H1 (cell line): ENCODE data around the gene WDR35. TPM values are rescaled to one million over a fixed set of nuclear protein-coding genes. Genes with fewer than 3 reads are reported as not detected.

Source experiments
- CTCF ChIA-PET: fragments of 300-600 bp; sonication (Branson Sonifier 250); formaldehyde crosslinking; loops from one replicate; lab custom pipeline; 2021; ENCODE audit not compliant: partially characterized antibody; lab: Charles Lee
- POLR2A ChIA-PET: fragments of 300-600 bp; sonication (Branson Sonifier 250); formaldehyde crosslinking; loops from one replicate; lab custom pipeline; 2021; ENCODE audit warnings: inconsistent platforms; ENCODE audit not compliant: partially characterized antibody; lab: Charles Lee
- DNase-seq, 2 experiments: peaks; one replicate each; pipeline versions ENCODE4 v3.0.0 to v3.0.0-alpha.2; 2010 to 2022; ENCODE audit warnings: low spot score in 2 of 2, low read depth in 1 of 2, mixed read lengths in 1 of 2
- FAIRE-seq: peaks from 2 replicates; lab custom pipeline; 2011; peaks lifted over from hg19 to GRCh38; lab: Jason Lieb, UNC
- H2AFZ ChIP-seq: 2 replicates; pipeline ENCODE4 v1.8.1; 2012; ENCODE audit warnings: low read length, inconsistent platforms
- H2AK5ac ChIP-seq: 2 replicates; pipeline ENCODE4 v1.6.1; 2013; ENCODE audit warnings: low read depth, low read length
- H2BK120ac ChIP-seq: replicated peaks from 2 replicates; pipeline ENCODE3; 2013; ENCODE audit warnings: low read depth, low read length, inconsistent platforms
- H2BK12ac ChIP-seq: 2 replicates; pipeline ENCODE4 v1.6.1; 2013; ENCODE audit warnings: low read depth, low read length
- H2BK15ac ChIP-seq: 2 replicates; pipeline ENCODE4 v1.6.1; 2013; ENCODE audit warnings: low read length
- H2BK20ac ChIP-seq: 2 replicates; pipeline ENCODE4 v1.6.1; 2013; ENCODE audit warnings: low read length
- H2BK5ac ChIP-seq: 2 replicates; pipeline ENCODE4 v1.6.1; 2013; ENCODE audit warnings: low read depth, low read length
- H3K14ac ChIP-seq: 2 replicates; pipeline ENCODE4 v1.6.1; 2013; ENCODE audit warnings: inconsistent platforms; ENCODE audit not compliant: insufficient read length
- H3K18ac ChIP-seq: 2 replicates; pipeline ENCODE4 v1.6.1; 2013; ENCODE audit warnings: low read length; ENCODE audit errors: extremely low read depth
- H3K23ac ChIP-seq: 2 replicates; pipeline ENCODE4 v1.6.1; 2013; ENCODE audit warnings: inconsistent platforms; ENCODE audit not compliant: insufficient read length
- H3K23me2 ChIP-seq: 2 replicates; pipeline ENCODE4 v1.6.1; 2013; ENCODE audit warnings: low read depth, low read length
- H3K27ac ChIP-seq: 2 replicates; pipeline ENCODE4 v1.6.1; 2011; ENCODE audit warnings: low read depth, low read length, inconsistent platforms
- H3K27me3 ChIP-seq, 4 experiments: replicated peaks in 1 of 4; 1 replicate in 1 of 4; 2 replicates in 3 of 4; pipeline versions ENCODE4 v1.6.1 to v1.8.1; 2011 to 2013; ENCODE audit warnings: low read length in 3 of 4, mild to moderate bottlenecking in 3 of 4, inconsistent platforms in 2 of 4, mixed read lengths in 2 of 4, moderate library complexity in 1 of 4; ENCODE audit not compliant: control insufficient read depth in 3 of 4, insufficient read depth in 3 of 4; ENCODE audit errors: extremely low read depth in 1 of 4
- H3K36me3 ChIP-seq, 4 experiments: 2 replicates each; pipeline versions ENCODE4 v1.6.1 to v1.8.1; 2011 to 2013; ENCODE audit warnings: mild to moderate bottlenecking in 4 of 4, low read length in 3 of 4, moderate library complexity in 2 of 4, control low read depth in 1 of 4, inconsistent platforms in 1 of 4; ENCODE audit not compliant: insufficient read depth in 4 of 4, control insufficient read depth in 2 of 4
- H3K4ac ChIP-seq: replicated peaks from 2 replicates; pipeline ENCODE3; 2013; ENCODE audit warnings: low read length, low read depth, mixed read lengths, inconsistent platforms; ENCODE audit not compliant: insufficient read length
- H3K4me1 ChIP-seq, 4 experiments: replicated peaks in 1 of 4; 1 replicate in 1 of 4; 2 replicates in 3 of 4; pipeline versions ENCODE4 v1.6.1 to v1.8.1; 2011 to 2013; ENCODE audit warnings: low read length in 3 of 4, inconsistent platforms in 2 of 4, mixed read lengths in 1 of 4; ENCODE audit not compliant: insufficient read depth in 4 of 4, control insufficient read depth in 3 of 4
- H3K4me2 ChIP-seq, 2 experiments: 2 replicates each; pipeline versions ENCODE4 v1.6.1 to v1.8.1; 2011 to 2013; ENCODE audit warnings: low read depth in 2 of 2, low read length in 2 of 2, control low read depth in 1 of 2, inconsistent platforms in 1 of 2, mild to moderate bottlenecking in 1 of 2; ENCODE audit not compliant: insufficient read depth in 1 of 2
- H3K4me3 ChIP-seq, 4 experiments: fragments of 200-600, 300-600 bp in 1 of 4; sonication (generic), shearing (Covaris generic), sonication (Bioruptor Twin) in 1 of 4; 2 replicates each; pipeline versions ENCODE4 v1.5.1 to v1.8.1; 2011 to 2016; ENCODE audit warnings: low read length in 4 of 4, low read depth in 3 of 4, control low read depth in 2 of 4, inconsistent platforms in 2 of 4, mild to moderate bottlenecking in 2 of 4, mixed read lengths in 1 of 4, moderate library complexity in 1 of 4; ENCODE audit not compliant: insufficient read depth in 2 of 4; ENCODE audit errors: extremely low read depth in 1 of 4
- H3K56ac ChIP-seq: replicated peaks from 2 replicates; pipeline ENCODE3; 2013; ENCODE audit warnings: low read depth, mild to moderate bottlenecking, mixed read lengths, low read length, inconsistent platforms; ENCODE audit not compliant: insufficient read length
- H3K79me1 ChIP-seq: 2 replicates; pipeline ENCODE4 v1.6.1; 2013; ENCODE audit warnings: low read depth, low read length, control low read depth
- H3K79me2 ChIP-seq, 2 experiments: 2 replicates each; pipeline versions ENCODE4 v1.6.1 to v1.8.1; 2012 to 2013; ENCODE audit warnings: low read length in 2 of 2, mild to moderate bottlenecking in 2 of 2, inconsistent platforms in 1 of 2; ENCODE audit not compliant: insufficient read depth in 2 of 2, control insufficient read depth in 1 of 2
- H3K9ac ChIP-seq, 4 experiments: replicated peaks in 1 of 4; 1 replicate in 1 of 4; 2 replicates in 3 of 4; pipeline versions ENCODE4 v1.6.1 to v1.8.1; 2011 to 2013; ENCODE audit warnings: low read depth in 3 of 4, low read length in 3 of 4, control low read depth in 2 of 4, mild to moderate bottlenecking in 2 of 4, moderate library complexity in 2 of 4, inconsistent platforms in 1 of 4; ENCODE audit errors: extremely low read depth in 1 of 4
- H3K9me3 ChIP-seq, 2 experiments: 2 replicates each; pipeline versions ENCODE4 v1.6.1 to v1.8.1; 2012 to 2013; ENCODE audit warnings: mild to moderate bottlenecking in 2 of 2, moderate library complexity in 2 of 2, control low read depth in 1 of 2, inconsistent platforms in 1 of 2, low read depth in 1 of 2, low read length in 1 of 2, mixed read lengths in 1 of 2; ENCODE audit not compliant: insufficient read depth in 2 of 2
- H4K20me1 ChIP-seq, 2 experiments: replicated peaks in 1 of 2; 2 replicates each; pipeline versions ENCODE3 to v1.8.1; 2011 to 2013; ENCODE audit warnings: inconsistent platforms in 2 of 2, low read length in 2 of 2, mild to moderate bottlenecking in 1 of 2; ENCODE audit not compliant: insufficient read depth in 2 of 2, control insufficient read depth in 1 of 2
- H4K5ac ChIP-seq: 2 replicates; pipeline ENCODE4 v1.6.1; 2013; ENCODE audit warnings: low read length, low read depth, mixed read lengths, inconsistent platforms; ENCODE audit not compliant: insufficient read length
- H4K8ac ChIP-seq: 2 replicates; pipeline ENCODE4 v1.8.0; 2013; ENCODE audit warnings: mild to moderate bottlenecking, moderate library complexity, low read length, inconsistent platforms; ENCODE audit not compliant: insufficient read depth; ENCODE audit errors: extremely low read depth
- H4K91ac ChIP-seq: replicated peaks from 2 replicates; pipeline ENCODE3; 2013; ENCODE audit warnings: low read length, mixed read lengths, inconsistent platforms; ENCODE audit not compliant: insufficient read length
- ASH2L ChIP-seq: fragments of 200-600, 300-600 bp; sonication (generic); IDR thresholded peaks from one replicate; pipeline ENCODE4 v1.7.1; 2017; ENCODE audit warnings: low read length
- BACH1 ChIP-seq: IDR thresholded peaks from 2 replicates; pipeline ENCODE4 v1.6.1; 2012; ENCODE audit warnings: low read length, improper control_type of control experiment
- CHD2 ChIP-seq: IDR thresholded peaks from 2 replicates; pipeline ENCODE4 v1.6.1; 2012; ENCODE audit warnings: low read length, improper control_type of control experiment
- CTBP2 ChIP-seq: IDR thresholded peaks from 2 replicates; pipeline ENCODE4 v1.7.0; 2011; ENCODE audit warnings: borderline replicate concordance, mild to moderate bottlenecking, moderate library complexity, mixed read lengths, low read length; ENCODE audit not compliant: insufficient read depth, insufficient read length
- JUN ChIP-seq: IDR thresholded peaks from 2 replicates; pipeline ENCODE4 v1.6.1; 2011; ENCODE audit warnings: low read depth, mild to moderate bottlenecking, improper control_type of control experiment, low read length
- KDM1A ChIP-seq: fragments of 200-600, 300-600 bp; sonication (generic); IDR thresholded peaks from 2 replicates; pipeline ENCODE4 v1.7.1; 2016; ENCODE audit warnings: mild to moderate bottlenecking, low read length, borderline replicate concordance
- SAP30 ChIP-seq: fragments of 300-600 bp; sonication (generic); IDR thresholded peaks from 2 replicates; pipeline ENCODE4 v1.7.1; 2012; ENCODE audit warnings: low read length, moderate library complexity, mild to moderate bottlenecking, inconsistent platforms; ENCODE audit not compliant: insufficient read depth, insufficient replicate concordance
- SP2 ChIP-seq: IDR thresholded peaks from 2 replicates; pipeline ENCODE4 v1.6.1; 2012; ENCODE audit warnings: mild to moderate bottlenecking, low read length, inconsistent platforms
- SUZ12 ChIP-seq: fragments of 200-600 bp; sonication (generic); IDR thresholded peaks from 2 replicates; pipeline ENCODE4 v1.6.1; 2012; ENCODE audit warnings: mild to moderate bottlenecking, inconsistent platforms, low read length, moderate library complexity, mixed read lengths
- WGBS, 2 experiments: shearing (Covaris generic) in 1 of 2; methylation state at CpG; one replicate each; pipeline versions ENCODE4 v1.1.6 to v1.1.7; 2013 to 2015; ENCODE audit warnings: low lambda C conversion rate in 2 of 2, mixed read lengths in 2 of 2, inconsistent platforms in 1 of 2, low coverage in 1 of 2, missing lambda C conversion rate in 1 of 2; ENCODE audit not compliant: insufficient replicate concordance in 2 of 2, insufficient coverage in 1 of 2, insufficient read length in 1 of 2; ENCODE audit errors: extremely low coverage in 1 of 2, missing lambda C conversion rate in 1 of 2; 5-methylcytosine and 5-hydroxymethylcytosine counted together
- polyA plus RNA-seq, 7 experiments: library from polyadenylated mRNA; depleted of rRNA in 3 of 7; stranded (reverse) in 5 of 7; unstranded in 2 of 7; fragments of >200 nt in 5 of 7; fragments of 200-250 nt in 2 of 7; gene quantifications; 1 replicate in 5 of 7; 2 replicates in 1 of 7; 4 replicates in 1 of 7; pipeline versions ENCODE4 v1.2.1 to v1.2.3, GENCODE V29; 2011 to 2013; ENCODE audit warnings: missing spikeins in 2 of 7, mixed read lengths in 2 of 7
- total RNA-seq: library from RNA; stranded (reverse); fragmentation: NEBNext Ultra II Directional; extraction: Animal tissue kit (Norgen Biotek cat#: 25700); gene quantifications from 2 replicates; pipeline ENCODE4 v1.2.1, GENCODE V29; 2021
- TF ChIP-seq, protein P1 (sequence below): IDR thresholded peaks from 2 replicates; pipeline ENCODE4 v1.6.1; 2012; ENCODE audit warnings: inconsistent platforms

WDR35 gene
- total and polyA plus RNA-seq, 2 of the 8 experiments (the other 6 are each of a cell fraction or from before 2014, with no cell fraction given), result 9.0 to 25.5 TPM

DNA sequence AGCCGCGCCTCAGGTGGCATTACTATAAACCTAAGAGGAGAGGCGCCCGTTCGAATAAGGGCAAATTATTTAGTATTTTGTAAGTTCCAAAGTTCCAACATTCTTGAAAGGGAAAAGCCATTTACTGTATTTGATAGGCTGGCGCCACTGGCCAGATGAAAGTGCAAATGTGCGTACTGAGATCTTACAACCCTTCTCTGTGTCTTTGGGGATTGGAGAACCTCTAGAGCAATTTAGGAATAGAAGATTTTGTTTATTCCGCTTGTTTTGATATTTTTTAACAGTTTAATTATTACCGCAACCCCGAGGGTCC, 467 bp upstream of the WDR35 start:
- peak overlapping the region; percentile 58 for H3K14ac ChIP-seq
- peak overlapping the region; percentile 91 to 92 for H3K4me2 ChIP-seq
- peak overlapping the region; percentile 11 for H2AFZ ChIP-seq
- H3K79me2 ChIP-seq, result peaks cover 3 to 29% of the 10 kb centered on the region in 2 experiments; a peak in 3 of 4 replicates
- H4K20me1 ChIP-seq, result no peaks in the 10 kb centered on the region
- POLR2A ChIA-PET, result interaction anchor here (1.2 to 2.2 kb wide), 4 partner anchors 11 to 23 kb away, joined by 3 to 7 read pairs (median 6); partner anchors contain the start of gene MATN3
- H3K23me2 ChIP-seq, result peaks cover 9% of the 10 kb centered on the region
- peak overlapping the region; percentile 79 to 94 (median 85) for H3K4me3 ChIP-seq
- no peak overlapping the region for H2BK15ac ChIP-seq
- no peak overlapping the region for H3K23ac ChIP-seq
- CTCF ChIA-PET, result interaction anchor here (0.7 to 2.7 kb wide), 5 partner anchors 21 to 361 kb away, joined by 3 to 19 read pairs (median 4); no protein-coding TSS in a partner anchor
- H3K79me1 ChIP-seq, result no peaks in the 10 kb centered on the region; the same call in 1 of the 2 replicates
- TF ChIP-seq CHD2 (no peak), BACH1 (no peak), CTBP2 (no peak), ASH2L (no peak), SP2 (no peak), KDM1A (no peak), SUZ12 (no peak), SAP30 (no peak), JUN (no peak)
- TF ChIP-seq, protein P1, sequence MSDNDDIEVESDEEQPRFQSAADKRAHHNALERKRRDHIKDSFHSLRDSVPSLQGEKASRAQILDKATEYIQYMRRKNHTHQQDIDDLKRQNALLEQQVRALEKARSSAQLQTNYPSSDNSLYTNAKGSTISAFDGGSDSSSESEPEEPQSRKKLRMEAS, result no peak
- TF ChIP-seq, all 59 proteins: peak for 0
- H4K91ac ChIP-seq, result peak overlapping the region; percentile 57
- no peak overlapping the region; the same call in 1 of the 2 replicates for H2BK5ac ChIP-seq
- FAIRE-seq, result no peak
- no peaks in the 10 kb centered on the region for H3K27me3 ChIP-seq
- peak overlapping the region; percentile 54 for H4K8ac ChIP-seq
- H2AK5ac ChIP-seq, result no peak overlapping the region
- no peak overlapping the region for H3K4ac ChIP-seq
- peak overlapping the region in 3 of 4 experiments; percentile 65 to 76 (median 67); a peak in 5 of 7 replicates for H3K9ac ChIP-seq
- H4K5ac ChIP-seq, result peak overlapping the region; percentile 84
- no peak overlapping the region for H2BK20ac ChIP-seq
- H2BK12ac ChIP-seq, result no peak overlapping the region
- no peaks in the 10 kb centered on the region for H3K9me3 ChIP-seq
- DNase-seq, result no peak
- H3K27ac ChIP-seq, result no peak overlapping the region
- peaks cover 0 to 11% (median 1%) of the 10 kb centered on the region in 4 experiments; a peak in 3 of 8 replicates for H3K36me3 ChIP-seq
- H3K18ac ChIP-seq, result no peak overlapping the region
- peak overlapping the region; percentile 86 for H3K56ac ChIP-seq
- WGBS, 2 experiments, result 2% methylated on average over 10 of the region's 10 CpGs; no CpG with 5 or more reads in 1 of the 2 experiments
- peaks cover 0 to 2% (median under 1%) of the 10 kb centered on the region in 4 experiments; a peak in 3 of 7 replicates for H3K4me1 ChIP-seq
- H2BK120ac ChIP-seq, result no peak overlapping the region
